ENCODE results near the gene CUX1.
"Not testable (repeated sequence)": the region's sequence is repeated elsewhere in the genome, so short reads cannot be mapped to it uniquely, and the experiment has no call there.

Gene CUX1

DNA sequence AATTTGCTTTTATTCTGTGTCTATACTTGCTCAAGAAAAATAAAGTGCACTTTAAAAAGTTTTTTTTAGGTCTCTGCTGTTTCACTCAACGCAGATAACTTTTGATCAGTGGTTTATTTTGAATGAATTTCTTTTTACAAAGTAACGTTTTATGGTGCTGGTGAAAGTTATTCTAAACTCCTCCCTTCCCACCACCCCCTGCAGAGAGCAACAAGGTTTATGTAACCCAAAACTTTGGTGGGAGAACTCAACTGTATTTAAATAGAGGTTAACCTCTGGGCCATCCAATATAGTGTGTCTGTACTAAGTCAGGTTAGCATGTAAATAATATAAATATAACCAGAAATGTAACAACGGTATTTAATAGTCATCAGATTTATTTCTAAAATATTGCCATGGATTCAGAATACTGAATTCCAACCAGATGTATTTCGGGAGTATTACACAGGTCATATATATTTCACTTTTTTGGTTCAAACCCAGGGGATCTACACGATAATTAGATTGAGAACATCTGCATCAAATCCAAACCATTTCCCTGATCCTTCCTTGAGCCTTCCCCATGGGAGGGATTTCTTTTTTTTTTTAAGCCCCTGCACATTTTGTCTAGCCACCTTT is 3.9 kb upstream of the CUX1 start:
- Mint-ChIP-seq H3K27me3 (peaks cover 36% of the 10 kb centered on the region), H3K36me3 (peaks cover 1% of the 10 kb centered on the region), H3K9me3 (no peaks in the 10 kb centered on the region), H3K4me1 (peaks cover 19% of the 10 kb centered on the region), H3K27ac (no peak overlapping the region), H3K4me3 (peak overlapping the region; percentile 62)
- CTCF ChIA-PET = interaction anchor here (1.0 to 1.6 kb wide), 5 partner anchors 71 to 127 kb away, joined by 4 to 13 read pairs (median 5); no protein-coding TSS in a partner anchor
- DNase-seq = no peak

DNA sequence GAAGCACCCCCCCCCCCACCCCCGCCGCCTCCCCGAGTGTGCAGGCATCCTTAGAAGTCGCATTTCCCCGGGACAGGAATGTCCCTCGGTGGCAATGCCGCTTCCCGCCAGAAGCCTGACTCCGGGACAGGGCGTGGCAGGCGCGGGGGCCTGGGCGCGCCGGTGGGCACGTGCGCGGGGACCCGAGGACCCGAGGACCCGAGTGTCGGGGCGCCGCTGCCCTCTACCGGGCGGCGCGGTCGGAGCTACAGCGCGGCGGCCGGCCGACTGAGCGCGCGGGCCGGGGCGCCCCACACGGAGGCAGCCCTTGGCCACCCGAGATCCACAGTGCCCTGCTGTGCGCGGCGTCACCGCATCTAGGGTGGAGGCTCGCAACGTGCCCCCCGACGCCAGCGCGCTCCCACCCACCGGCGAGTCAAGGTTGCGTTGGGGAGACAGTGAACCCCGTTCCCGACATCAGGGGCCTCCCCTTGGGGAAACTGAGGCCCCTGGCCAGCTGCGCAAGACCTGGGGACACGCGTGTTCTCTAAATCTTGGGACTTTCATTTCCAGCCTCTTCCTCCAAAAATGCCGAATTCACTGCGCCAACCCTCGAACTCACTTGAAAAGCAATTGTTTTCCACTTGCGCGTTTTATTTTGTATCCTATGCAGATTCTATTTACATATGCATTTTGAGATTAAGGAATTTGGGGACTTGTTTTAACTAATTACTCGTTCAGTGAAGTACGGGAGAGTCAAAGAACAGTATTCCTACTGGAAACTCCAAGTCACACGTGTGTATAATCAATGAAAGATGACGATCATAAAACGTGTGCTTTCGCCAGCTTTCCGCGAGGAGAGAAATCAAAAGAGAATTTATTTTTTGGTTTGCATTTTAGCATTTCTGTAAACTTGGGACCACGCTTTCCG is 3.1 kb upstream of the CUX1 start:
- Mint-ChIP-seq H3K27ac (peak overlapping the region; percentile 2), H3K27me3 (peaks cover 41% of the 10 kb centered on the region), H3K4me1 (peaks cover 19% of the 10 kb centered on the region), H3K36me3 (peaks cover 1% of the 10 kb centered on the region), H3K9me3 (no peaks in the 10 kb centered on the region), H3K4me3 (peak overlapping the region; percentile 74)
- CTCF ChIA-PET = interaction anchor here (1.0 to 1.6 kb wide), 7 partner anchors 72 to 423 kb away, joined by 3 to 13 read pairs (median 5); no protein-coding TSS in a partner anchor
- peak; percentile 61 for DNase-seq

DNA sequence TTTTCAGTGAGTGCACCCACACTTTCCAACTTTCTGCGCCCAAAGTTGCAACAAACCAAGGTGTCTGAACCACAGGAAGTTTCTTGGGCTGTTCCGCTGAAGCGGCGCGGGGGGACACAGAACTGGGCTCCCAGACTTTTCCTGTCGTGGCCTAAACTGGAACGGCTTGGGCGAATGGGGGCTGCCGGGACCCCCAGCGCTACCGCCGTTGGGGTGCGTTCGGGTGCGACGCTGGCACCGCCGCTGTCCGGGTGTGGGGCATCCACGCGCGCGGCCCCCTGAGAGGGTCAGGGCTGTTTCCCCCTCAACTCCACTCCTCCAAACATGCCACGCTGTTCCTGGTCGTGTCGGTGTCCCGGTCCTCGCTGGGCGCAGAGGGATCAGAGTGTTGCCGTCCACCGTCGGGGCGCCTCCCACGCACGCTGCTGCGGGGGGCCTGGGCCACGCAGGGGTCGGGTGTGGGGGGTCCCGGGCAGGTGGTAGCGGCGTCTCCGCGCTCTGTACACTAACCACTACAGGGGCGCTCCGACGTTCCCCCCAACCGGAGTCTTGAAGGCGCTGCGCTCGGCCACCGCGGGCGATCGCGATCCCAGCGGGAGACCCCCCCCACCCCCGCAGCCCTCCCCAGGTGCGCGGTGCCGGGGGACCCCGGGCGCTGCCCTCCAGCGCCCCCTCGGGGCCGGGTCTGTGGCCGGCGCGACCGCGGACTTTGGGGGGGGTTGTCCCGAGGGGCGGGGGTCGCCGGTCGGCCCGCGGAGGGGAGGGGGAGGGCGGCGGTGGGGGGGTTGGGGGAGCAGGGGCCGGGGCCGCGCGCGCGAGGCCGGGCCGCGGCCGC is 2.2 kb upstream of the CUX1 start:
- peaks cover 37% of the 10 kb centered on the region for H3K27me3 Mint-ChIP-seq
- peak overlapping the region; percentile 2 for H3K27ac Mint-ChIP-seq
- peak overlapping the region; percentile 74 for H3K4me3 Mint-ChIP-seq
- peaks cover 19% of the 10 kb centered on the region for H3K4me1 Mint-ChIP-seq
- DNase-seq = peak; percentile 70
- no peaks in the 10 kb centered on the region for H3K9me3 Mint-ChIP-seq
- peaks cover 1% of the 10 kb centered on the region for H3K36me3 Mint-ChIP-seq
- CTCF ChIA-PET = interaction anchor here (1.1 to 1.6 kb wide), 6 partner anchors 72 to 422 kb away, joined by 3 to 13 read pairs (median 4); no protein-coding TSS in a partner anchor

DNA sequence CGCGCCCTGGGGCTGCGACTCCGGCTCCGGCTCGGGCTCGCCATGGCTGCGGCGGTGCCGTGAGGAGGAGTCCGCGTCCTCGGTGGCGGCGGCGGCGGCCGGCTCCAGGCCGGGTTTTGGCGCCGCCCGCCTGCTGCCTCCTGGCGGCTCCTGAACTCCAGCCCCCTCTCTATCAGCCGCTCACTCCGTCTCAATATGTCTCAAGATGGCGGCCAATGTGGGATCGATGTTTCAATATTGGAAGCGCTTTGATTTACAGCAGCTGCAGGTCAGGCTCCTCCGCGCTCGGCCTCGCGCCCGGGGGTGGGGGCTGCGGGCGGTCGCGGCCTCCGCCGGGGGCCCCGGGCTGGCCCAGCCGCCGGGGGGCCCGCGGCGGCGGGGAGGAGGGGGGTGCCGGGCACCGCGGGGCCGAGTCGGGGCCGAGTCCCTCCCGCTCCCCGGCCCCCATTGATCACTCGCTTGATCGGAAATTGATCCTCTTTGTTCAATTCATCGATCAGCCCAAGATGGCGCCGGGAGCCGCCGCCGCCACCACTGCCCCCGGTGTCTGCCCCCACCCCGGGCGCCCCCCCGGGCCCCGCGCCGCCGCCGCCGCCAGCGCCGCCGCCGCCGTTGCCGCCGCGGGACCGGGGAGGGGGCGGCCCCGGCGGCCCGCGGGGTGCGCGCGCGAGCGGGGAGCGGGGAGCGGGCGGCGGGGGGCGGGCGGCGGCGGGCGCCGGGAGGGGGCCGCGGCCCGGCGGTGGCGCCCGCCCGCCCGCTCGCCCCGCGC is 1.4 kb upstream of the CUX1 start:
- H3K27me3 Mint-ChIP-seq = peaks cover 37% of the 10 kb centered on the region
- H3K4me3 Mint-ChIP-seq = peak overlapping the region; percentile 76
- peaks cover 1% of the 10 kb centered on the region for H3K36me3 Mint-ChIP-seq
- CTCF ChIA-PET = no interaction called here
- peak; percentile 79 for DNase-seq
- peaks cover 19% of the 10 kb centered on the region for H3K4me1 Mint-ChIP-seq
- H3K9me3 Mint-ChIP-seq = no peaks in the 10 kb centered on the region
- H3K27ac Mint-ChIP-seq = peak overlapping the region; percentile 79

DNA sequence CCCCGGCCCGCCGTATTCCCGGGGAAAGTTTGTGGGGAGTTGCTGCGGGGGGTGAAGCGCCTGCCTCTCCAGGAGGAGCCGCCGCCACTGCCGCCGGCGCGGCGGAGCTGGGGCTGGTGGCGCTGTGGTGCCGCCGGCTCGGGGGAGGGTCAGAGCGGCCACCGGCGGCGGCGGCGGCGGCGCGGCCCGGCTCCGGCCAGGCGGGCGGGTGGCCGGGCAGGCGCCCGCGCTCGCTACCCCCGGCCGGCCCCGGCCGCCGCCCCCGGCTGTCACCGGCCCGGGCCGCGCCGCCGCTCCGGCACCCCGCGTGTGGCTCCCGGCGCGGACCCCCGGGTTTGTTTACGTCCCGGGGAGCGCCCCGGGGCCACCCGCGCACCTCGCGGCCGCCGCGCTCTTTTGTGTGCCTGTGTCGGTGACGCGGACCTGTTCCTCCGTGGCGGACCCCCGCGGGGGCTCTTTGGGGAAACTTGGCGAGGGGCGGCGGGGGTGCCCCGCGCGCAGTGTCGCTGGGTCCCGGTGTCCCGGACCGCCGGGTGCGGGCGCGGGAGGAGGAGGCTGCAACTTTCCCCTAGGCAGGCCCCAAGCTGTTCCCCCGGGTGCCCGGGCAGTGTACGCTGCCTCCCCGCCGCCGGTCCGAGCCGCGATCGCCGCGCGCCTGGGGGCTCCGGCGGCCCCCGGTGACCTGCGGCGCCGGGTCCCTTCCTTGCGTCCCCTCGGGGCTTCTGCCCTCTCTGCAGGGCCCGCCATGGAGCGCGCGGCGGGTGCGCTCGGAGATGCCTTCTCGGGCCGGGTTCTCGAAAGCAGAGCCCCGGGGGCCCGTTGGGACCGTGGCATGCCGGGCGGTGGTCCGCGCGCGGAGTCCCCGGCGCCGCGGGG is 593 bp upstream of the CUX1 start:
- peaks cover 19% of the 10 kb centered on the region for H3K4me1 Mint-ChIP-seq
- peak overlapping the region; percentile 52 for H3K4me3 Mint-ChIP-seq
- H3K9me3 Mint-ChIP-seq = no peaks in the 10 kb centered on the region
- H3K27ac Mint-ChIP-seq = no peak overlapping the region
- peak; percentile 44 for DNase-seq
- CTCF ChIA-PET = no interaction called here
- peaks cover 37% of the 10 kb centered on the region for H3K27me3 Mint-ChIP-seq
- H3K36me3 Mint-ChIP-seq = peaks cover 1% of the 10 kb centered on the region

DNA sequence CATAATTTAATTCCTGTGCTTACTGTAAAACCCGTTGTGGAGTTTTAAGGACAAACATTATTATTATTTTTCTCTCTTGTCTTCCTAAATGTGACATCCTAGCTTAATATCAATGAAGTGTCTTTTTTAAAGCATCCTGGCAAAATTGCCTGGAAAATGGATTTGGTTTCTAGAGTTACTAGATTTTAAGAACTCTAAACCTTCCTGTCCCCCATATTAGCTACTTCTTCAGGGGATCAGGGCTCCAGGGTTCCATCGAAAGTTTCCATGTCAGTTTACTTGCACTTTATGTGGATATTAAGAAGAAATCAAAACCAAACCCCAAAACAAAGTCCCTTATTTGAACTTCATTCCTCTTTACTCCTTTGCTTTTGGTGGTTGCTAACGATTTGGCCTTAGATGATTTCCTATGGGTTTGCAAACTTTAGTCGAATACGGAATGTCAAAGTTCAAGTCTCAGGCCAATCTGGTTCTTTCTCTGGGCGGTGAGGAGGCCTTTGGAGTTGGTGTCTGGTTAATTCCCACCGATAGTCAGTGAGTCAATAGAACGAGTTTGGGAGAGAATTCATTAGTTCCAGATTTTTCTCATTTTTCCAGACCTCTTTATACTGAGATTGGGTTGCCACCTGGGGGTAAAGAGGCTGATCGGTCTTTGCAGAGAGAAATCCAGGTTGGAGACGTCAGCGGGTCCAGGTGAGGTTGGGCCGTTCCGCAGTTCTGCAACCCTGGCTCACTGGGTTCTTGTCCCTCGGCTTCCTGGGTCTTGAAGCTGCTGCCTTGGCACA is 1.1 kb downstream of the CUX1 start:
- Mint-ChIP-seq H3K27ac (no peak overlapping the region), H3K4me3 (peak overlapping the region; percentile 64), H3K36me3 (peaks cover 1% of the 10 kb centered on the region), H3K27me3 (peaks cover 29% of the 10 kb centered on the region), H3K4me1 (peaks cover 19% of the 10 kb centered on the region), H3K9me3 (no peaks in the 10 kb centered on the region)
- CTCF ChIA-PET = interaction anchor here (0.6 kb wide), 1 partner anchor 10 kb away, joined by 3 read pairs; no protein-coding TSS in a partner anchor
- DNase-seq = no peak

DNA sequence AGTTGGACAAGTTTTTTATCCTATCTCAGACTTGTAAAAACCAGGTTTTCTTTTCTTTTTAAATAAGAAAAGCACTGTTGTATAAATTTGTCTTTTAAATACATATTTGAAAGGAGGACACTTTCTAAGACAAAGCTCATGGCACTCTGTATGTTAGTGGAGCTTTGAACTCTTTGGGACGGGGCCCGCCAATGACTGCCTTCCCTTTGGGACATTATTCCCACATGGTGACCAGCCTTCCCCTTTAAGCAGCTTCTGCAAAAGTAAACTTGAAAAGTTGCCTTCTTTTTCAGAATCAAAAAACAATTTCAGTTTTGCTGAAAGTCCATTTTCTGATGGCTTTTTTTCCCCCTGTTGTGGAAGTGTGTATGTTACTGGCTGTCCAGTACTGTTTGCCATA is 1.8 kb downstream of the CUX1 start:
- Mint-ChIP-seq H3K4me3 (no peak overlapping the region), H3K27ac (no peak overlapping the region), H3K27me3 (peaks cover 25% of the 10 kb centered on the region), H3K9me3 (no peaks in the 10 kb centered on the region), H3K4me1 (peaks cover 16% of the 10 kb centered on the region), H3K36me3 (peaks cover 1% of the 10 kb centered on the region)
- CTCF ChIA-PET = interaction anchor here (0.6 kb wide), 1 partner anchor 122 kb away, joined by 4 read pairs; no protein-coding TSS in a partner anchor
- no peak for DNase-seq

DNA sequence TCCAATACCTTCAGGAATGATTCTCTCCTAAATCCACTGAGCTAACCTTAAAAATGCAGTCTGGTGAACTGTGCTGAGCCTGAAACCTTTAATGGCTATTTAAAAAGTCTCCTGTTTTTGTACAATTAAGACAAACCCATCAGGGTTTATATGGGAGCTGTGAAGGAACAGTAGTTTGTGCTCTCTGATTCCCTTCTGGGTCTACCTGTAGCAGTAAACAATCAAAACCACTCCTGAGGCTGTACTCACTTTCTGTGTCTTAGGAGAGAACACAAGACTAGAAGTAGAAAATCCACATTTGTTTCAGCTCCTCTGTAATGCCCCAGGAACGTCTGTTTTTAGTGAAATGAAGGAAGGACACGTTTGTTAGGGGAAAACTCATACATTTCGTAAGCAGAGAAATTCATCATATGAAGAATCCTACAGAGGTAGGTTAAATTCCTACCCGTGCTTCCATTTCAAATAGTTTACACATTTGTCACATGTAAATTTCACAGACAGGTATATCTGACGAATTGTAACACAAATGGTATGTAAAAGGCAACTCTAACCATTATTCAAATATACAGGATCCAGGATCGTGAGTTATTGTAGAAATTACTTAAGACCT is 2.6 kb downstream of the CUX1 start:
- CTCF ChIA-PET = interaction anchor here (0.6 kb wide), 1 partner anchor 123 kb away, joined by 4 read pairs; no protein-coding TSS in a partner anchor
- Mint-ChIP-seq H3K9me3 (no peaks in the 10 kb centered on the region), H3K27ac (no peak overlapping the region), H3K4me3 (no peak overlapping the region), H3K4me1 (peaks cover 9% of the 10 kb centered on the region), H3K27me3 (peaks cover 17% of the 10 kb centered on the region), H3K36me3 (peaks cover 1% of the 10 kb centered on the region)
- no peak for DNase-seq

DNA sequence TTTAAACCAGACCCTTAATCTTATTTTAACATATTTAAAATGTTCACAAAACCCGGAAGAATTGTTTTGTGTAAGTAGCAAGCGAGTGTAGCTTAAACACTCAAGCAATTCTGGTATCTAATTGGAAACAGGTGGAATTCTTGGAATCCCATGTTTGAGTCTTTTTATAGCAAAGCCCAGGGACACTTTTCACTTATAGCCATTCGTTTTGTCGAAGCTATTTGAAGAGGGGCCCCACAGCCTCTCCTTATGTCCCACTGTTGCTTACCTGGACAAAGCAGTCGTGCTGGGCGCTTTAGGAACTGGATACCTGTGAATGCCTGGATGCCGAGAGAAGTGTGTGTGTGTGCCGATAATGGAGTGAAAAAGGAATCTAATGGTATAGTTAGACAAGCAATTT is 3.3 kb downstream of the CUX1 start:
- no peak overlapping the region for H3K27ac Mint-ChIP-seq
- CTCF ChIA-PET = no interaction called here
- peaks cover 1% of the 10 kb centered on the region for H3K36me3 Mint-ChIP-seq
- H3K9me3 Mint-ChIP-seq = no peaks in the 10 kb centered on the region
- peaks cover 9% of the 10 kb centered on the region for H3K4me1 Mint-ChIP-seq
- DNase-seq = no peak
- H3K27me3 Mint-ChIP-seq = peaks cover 15% of the 10 kb centered on the region
- H3K4me3 Mint-ChIP-seq = no peak overlapping the region

DNA sequence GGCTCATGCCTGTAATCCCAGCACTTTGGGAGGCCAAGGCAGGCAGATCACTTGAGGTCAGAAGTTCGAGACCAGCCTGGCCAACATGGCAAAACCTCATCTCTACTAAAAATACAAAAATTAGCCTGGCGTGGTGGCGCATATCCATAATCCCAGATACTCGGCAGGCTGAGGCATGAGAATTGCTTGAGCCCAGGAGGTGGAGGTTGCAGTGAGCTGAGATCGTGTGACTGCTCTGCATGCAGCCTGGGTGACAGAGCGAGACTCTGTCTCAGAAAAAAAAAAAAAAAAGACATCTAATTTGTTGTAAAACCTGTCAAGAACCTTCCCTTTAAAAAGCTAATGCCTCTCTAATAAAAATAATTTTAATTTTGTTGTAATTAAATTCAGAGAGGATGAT is 5.2 kb downstream of the CUX1 start:
- H3K27ac Mint-ChIP-seq, DNase-seq, H3K4me3 Mint-ChIP-seq, H3K36me3 Mint-ChIP-seq, H3K4me1 Mint-ChIP-seq, H3K9me3 Mint-ChIP-seq: not testable (repeated sequence)
- CTCF ChIA-PET = interaction anchor here (1.4 kb wide), 1 partner anchor 10 kb away, joined by 3 read pairs; no protein-coding TSS in a partner anchor
- H3K27me3 Mint-ChIP-seq = peaks cover 11% of the 10 kb centered on the region

DNA sequence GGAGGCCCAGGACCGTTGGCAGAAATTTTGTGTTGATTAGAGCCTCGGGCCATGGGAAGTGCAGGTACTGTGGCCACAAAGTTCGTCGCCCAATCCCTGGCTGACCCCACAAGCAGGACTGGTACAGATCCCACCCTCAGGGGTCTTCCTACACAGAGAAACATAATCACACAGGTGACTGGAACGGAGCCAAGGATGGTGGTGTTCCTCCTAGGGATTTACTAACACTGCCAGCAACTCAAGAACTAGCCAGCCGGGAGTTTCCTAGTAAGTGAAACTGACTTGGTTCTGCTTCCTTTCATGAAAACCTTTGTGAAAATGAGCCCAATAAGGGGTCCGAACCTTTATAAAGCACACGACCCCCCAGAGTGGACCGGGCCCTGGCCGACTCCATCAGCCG is 5.7 kb downstream of the CUX1 start:
- H3K27ac Mint-ChIP-seq = no peak overlapping the region
- H3K4me1 Mint-ChIP-seq = peaks cover 2% of the 10 kb centered on the region
- CTCF ChIA-PET = no interaction called here
- no peaks in the 10 kb centered on the region for H3K36me3 Mint-ChIP-seq
- H3K4me3 Mint-ChIP-seq = no peak overlapping the region
- no peaks in the 10 kb centered on the region for H3K9me3 Mint-ChIP-seq
- peaks cover 8% of the 10 kb centered on the region for H3K27me3 Mint-ChIP-seq
- no peak for DNase-seq

DNA sequence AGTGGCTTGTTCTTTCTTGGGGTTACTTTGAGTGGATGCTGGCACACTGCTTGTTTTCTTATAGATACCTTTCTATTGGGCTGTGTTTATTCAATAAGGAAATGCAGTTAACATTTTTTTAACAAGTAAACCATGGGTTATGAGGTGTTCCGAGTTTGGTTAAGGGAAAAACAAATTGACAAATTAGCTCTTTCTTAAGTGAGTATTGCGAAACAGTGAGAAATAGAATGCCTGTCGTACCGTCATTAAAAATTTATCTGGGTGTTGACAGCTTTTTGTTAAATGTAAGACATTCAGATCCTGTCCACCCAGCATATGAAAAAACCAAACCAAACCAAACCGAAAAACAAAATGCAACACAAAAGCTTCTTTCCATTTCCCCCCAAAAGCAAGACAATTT is 6.2 kb downstream of the CUX1 start:
- H3K4me1 Mint-ChIP-seq = no peaks in the 10 kb centered on the region
- no peak overlapping the region for H3K27ac Mint-ChIP-seq

More for the DNA sequence above, 6.2 kb downstream of the CUX1 start:
- CTCF ChIA-PET = no interaction called here
- no peak for DNase-seq
- H3K27me3 Mint-ChIP-seq = peaks cover 4% of the 10 kb centered on the region
- no peaks in the 10 kb centered on the region for H3K36me3 Mint-ChIP-seq
- H3K9me3 Mint-ChIP-seq = no peaks in the 10 kb centered on the region
- H3K4me3 Mint-ChIP-seq = no peak overlapping the region

Measured in activated naive CD4-positive, alpha-beta T cell treated with anti-CD3 and anti-CD28 coated beads, Interleukin-2, amount 10 ng/mL, durations not matched to agents 7 days and 5 days (primary cell).